ENCODE data around the gene CHCHD6.

DNA sequence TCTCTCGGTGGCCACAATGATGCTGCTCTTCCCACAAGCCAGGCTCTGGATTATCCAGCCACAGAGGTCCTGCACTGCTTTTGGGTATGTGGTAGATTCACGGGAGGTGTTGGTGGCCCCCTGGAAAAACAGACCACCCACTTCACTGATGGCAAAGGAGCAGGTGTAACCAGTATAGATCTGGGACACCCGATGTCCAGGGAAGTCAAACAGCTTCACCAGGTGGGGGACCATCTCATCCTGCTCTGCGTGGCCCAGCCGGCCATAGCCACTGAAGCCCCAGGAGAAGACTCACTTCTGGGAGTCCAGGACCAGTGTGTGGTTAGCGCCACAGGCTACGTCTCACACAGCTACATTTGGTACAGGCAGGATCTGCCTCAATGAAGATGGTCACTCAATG, 62.6 kb downstream of the CHCHD6 start:
- TF ChIP-seq RFX5 (IDR thresholded peaks at IDR 0.05; ENCODE audit: low read depth, low read length) (no peak), POLR2A (IDR thresholded peaks at IDR 0.05; ENCODE audit: low read depth, low read length) (no peak), NFE2L2 (IDR thresholded peaks at IDR 0.05; ENCODE audit: low read depth, low read length) (no peak), MXI1 (IDR thresholded peaks at IDR 0.05; ENCODE audit: borderline replicate concordance, low read depth, low read length) (no peak), MAFK (IDR thresholded peaks at IDR 0.05; ENCODE audit: low read depth, low read length) (no peak)
- TF ChIP-seq, protein P1, sequence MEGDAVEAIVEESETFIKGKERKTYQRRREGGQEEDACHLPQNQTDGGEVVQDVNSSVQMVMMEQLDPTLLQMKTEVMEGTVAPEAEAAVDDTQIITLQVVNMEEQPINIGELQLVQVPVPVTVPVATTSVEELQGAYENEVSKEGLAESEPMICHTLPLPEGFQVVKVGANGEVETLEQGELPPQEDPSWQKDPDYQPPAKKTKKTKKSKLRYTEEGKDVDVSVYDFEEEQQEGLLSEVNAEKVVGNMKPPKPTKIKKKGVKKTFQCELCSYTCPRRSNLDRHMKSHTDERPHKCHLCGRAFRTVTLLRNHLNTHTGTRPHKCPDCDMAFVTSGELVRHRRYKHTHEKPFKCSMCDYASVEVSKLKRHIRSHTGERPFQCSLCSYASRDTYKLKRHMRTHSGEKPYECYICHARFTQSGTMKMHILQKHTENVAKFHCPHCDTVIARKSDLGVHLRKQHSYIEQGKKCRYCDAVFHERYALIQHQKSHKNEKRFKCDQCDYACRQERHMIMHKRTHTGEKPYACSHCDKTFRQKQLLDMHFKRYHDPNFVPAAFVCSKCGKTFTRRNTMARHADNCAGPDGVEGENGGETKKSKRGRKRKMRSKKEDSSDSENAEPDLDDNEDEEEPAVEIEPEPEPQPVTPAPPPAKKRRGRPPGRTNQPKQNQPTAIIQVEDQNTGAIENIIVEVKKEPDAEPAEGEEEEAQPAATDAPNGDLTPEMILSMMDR (conservative IDR thresholded peaks at IDR 0.05; ENCODE audit: low read depth, low read length) = no peak
- TF ChIP-seq, protein P2, sequence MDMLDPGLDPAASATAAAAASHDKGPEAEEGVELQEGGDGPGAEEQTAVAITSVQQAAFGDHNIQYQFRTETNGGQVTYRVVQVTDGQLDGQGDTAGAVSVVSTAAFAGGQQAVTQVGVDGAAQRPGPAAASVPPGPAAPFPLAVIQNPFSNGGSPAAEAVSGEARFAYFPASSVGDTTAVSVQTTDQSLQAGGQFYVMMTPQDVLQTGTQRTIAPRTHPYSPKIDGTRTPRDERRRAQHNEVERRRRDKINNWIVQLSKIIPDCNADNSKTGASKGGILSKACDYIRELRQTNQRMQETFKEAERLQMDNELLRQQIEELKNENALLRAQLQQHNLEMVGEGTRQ (IDR thresholded peaks at IDR 0.05; ENCODE audit: low read depth, low read length) = no peak

Data from IMR-90 (cell line).